SK-N-SH (cell line): ENCODE measurements around the gene ZMIZ1.

Experiments
- CHD2 ChIP-seq: fragments of 150-350 bp; IDR thresholded peaks from 2 replicates; pipeline ENCODE4 v1.6.1; 2018; ENCODE audit warnings: low read length; ENCODE audit not compliant: partially characterized antibody
- EP300 ChIP-seq, 2 experiments: IDR thresholded peaks; 2 replicates each; pipeline versions ENCODE4 v1.4.0 to v1.6.1; 2012; ENCODE audit warnings: borderline replicate concordance in 1 of 2, low read depth in 1 of 2, low read length in 1 of 2
- EZH2phosphoT487 ChIP-seq: fragments of 200-600 bp; sonication (generic); IDR thresholded peaks from 2 replicates; pipeline ENCODE4 v1.6.1; 2017; ENCODE audit warnings: low read depth, mixed run types, mild to moderate bottlenecking, antibody characterized with exemption, moderate library complexity, borderline replicate concordance
- NRF1 ChIP-seq: IDR thresholded peaks from 2 replicates; pipeline ENCODE4 v1.6.1; 2012; ENCODE audit warnings: low read depth, mild to moderate bottlenecking, low read length
- POLR2AphosphoS5 ChIP-seq: IDR thresholded peaks from 2 replicates; pipeline ENCODE4 v1.6.1; 2012; ENCODE audit warnings: low read depth, low read length
- RFX5 ChIP-seq: IDR thresholded peaks from 2 replicates; pipeline ENCODE4 v1.6.1; 2012; ENCODE audit warnings: mild to moderate bottlenecking, improper control_type of control experiment, low read length
- TF ChIP-seq, protein P1 (sequence below): fragments of 200-600 bp; sonication (generic); IDR thresholded peaks from 2 replicates; pipeline ENCODE4 v1.6.1; 2017; ENCODE audit warnings: antibody characterized with exemption, mild to moderate bottlenecking, moderate library complexity

DNA sequence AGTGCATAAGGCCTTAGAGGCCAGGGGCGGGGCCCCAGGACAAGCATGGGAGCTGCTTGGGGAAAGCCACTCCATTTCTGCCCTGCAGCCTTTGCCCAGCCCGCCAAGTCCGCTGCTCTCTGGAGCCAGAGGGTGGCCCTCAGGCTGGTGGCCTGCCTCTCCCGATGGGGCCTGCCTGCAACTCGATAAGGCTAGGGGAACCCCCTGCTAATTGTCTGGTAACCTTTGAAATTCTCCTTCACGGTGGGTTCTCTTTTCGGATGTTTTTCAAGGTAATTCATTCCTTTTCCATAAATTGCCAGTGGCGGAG is 94.9 kb downstream of the ZMIZ1 start:
- TF ChIP-seq, protein P1, sequence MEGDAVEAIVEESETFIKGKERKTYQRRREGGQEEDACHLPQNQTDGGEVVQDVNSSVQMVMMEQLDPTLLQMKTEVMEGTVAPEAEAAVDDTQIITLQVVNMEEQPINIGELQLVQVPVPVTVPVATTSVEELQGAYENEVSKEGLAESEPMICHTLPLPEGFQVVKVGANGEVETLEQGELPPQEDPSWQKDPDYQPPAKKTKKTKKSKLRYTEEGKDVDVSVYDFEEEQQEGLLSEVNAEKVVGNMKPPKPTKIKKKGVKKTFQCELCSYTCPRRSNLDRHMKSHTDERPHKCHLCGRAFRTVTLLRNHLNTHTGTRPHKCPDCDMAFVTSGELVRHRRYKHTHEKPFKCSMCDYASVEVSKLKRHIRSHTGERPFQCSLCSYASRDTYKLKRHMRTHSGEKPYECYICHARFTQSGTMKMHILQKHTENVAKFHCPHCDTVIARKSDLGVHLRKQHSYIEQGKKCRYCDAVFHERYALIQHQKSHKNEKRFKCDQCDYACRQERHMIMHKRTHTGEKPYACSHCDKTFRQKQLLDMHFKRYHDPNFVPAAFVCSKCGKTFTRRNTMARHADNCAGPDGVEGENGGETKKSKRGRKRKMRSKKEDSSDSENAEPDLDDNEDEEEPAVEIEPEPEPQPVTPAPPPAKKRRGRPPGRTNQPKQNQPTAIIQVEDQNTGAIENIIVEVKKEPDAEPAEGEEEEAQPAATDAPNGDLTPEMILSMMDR, result no peak
- TF ChIP-seq CHD2 (no peak), EP300 (IDR thresholded peaks at IDR 0.05; ENCODE audit: borderline replicate concordance in 1 of 2, low read depth in 1 of 2, low read length in 1 of 2) (no peak), POLR2AphosphoS5 (no peak), EZH2phosphoT487 (no peak), RFX5 (no peak), NRF1 (no peak)
